NT2/D1 (cell line): ENCODE measurements around the gene ZACN.

Experiments used
- YY1 ChIP-seq: IDR thresholded peaks from 2 replicates; pipeline ENCODE4 v1.6.1; 2011; ENCODE audit not compliant: insufficient read length, insufficient read depth
- ZNF274 ChIP-seq: IDR thresholded peaks from 2 replicates; pipeline ENCODE4 v1.6.1; 2011; ENCODE audit warnings: mild to moderate bottlenecking, low read depth, low read length

DNA sequence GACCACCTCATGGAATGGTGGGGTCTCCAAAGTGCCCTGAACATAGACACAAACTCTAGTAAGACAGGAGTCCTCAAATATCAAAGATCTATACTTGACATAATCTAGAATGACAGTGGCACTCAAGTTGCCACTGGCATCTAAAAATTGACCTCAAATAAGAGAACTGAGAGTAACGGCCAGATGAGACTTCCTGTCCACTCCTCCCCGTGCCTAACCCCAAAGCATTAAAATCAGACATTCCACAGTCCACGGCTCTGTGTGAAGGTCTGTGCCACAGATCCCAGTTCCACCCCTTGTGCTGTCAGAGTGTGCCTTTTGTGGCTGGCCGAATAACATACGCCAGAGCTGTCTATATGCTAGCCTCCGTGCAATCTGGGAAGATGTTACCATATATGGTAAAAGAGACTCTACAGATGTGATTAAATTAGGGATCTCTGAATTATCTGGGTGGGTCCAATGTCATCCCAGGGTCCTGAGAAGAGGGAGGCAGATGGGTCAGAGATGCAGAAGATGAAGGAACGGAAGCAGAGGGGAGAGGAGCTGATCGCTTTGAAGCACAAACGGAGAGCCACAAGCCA lies 30.9 kb upstream of the ZACN start:
- TF ChIP-seq ZNF274 (no peak), YY1 (no peak)
